ENCODE measurements around the gene VGLL4. TPM values are rescaled to one million over a fixed set of nuclear protein-coding genes. Genes with fewer than 3 reads are reported as not detected.
A peak's percentile ranks its signal among the peaks of the same experiment; 100 is the strongest.

The VGLL4 gene
- total RNA-seq, 1 donor from 2014 or later: 82.6 TPM

- no peaks in the 10 kb centered on the region for H3K9me3 Mint-ChIP-seq
- no peak overlapping the region for H3K4me3 Mint-ChIP-seq
- H3K4me3 ChIP-seq: no peak overlapping the region
- DNase-seq (ENCODE audit: low spot score): no peak
- peak overlapping the region; percentile 7 for H3K27ac Mint-ChIP-seq
- H3K4me1 Mint-ChIP-seq: peaks cover 30% of the 10 kb centered on the region
- H3K4me2 ChIP-seq: no peak overlapping the region
- peaks cover 74% of the 10 kb centered on the region for H3K79me2 ChIP-seq (ENCODE audit: low read depth)
- H3F3A ChIP-seq (ENCODE audit: low read depth): no peaks in the 10 kb centered on the region
- peaks cover 9% of the 10 kb centered on the region for H3K27me3 Mint-ChIP-seq (ENCODE audit: insufficient read depth, low read depth)
- no peaks in the 10 kb centered on the region for H3K9me3 ChIP-seq (ENCODE audit: low read depth)
- no peak overlapping the region for H2AFZ ChIP-seq (replicated peaks)
- H3K4me1 ChIP-seq: no peaks in the 10 kb centered on the region
- H3K36me3 Mint-ChIP-seq: peaks cover 42% of the 10 kb centered on the region
- no peak overlapping the region for H3K27ac ChIP-seq
- H3K36me3 ChIP-seq: no peaks in the 10 kb centered on the region
- no peaks in the 10 kb centered on the region for H3K27me3 ChIP-seq
- peaks cover 92% of the 10 kb centered on the region for H4K20me1 ChIP-seq (ENCODE audit: low read depth)
- TF ChIP-seq EZH2phosphoT487 (IDR thresholded peaks at IDR 0.05) (no peak), EZH2 (IDR thresholded peaks at IDR 0.05) (no peak)
- TF ChIP-seq, protein P1, sequence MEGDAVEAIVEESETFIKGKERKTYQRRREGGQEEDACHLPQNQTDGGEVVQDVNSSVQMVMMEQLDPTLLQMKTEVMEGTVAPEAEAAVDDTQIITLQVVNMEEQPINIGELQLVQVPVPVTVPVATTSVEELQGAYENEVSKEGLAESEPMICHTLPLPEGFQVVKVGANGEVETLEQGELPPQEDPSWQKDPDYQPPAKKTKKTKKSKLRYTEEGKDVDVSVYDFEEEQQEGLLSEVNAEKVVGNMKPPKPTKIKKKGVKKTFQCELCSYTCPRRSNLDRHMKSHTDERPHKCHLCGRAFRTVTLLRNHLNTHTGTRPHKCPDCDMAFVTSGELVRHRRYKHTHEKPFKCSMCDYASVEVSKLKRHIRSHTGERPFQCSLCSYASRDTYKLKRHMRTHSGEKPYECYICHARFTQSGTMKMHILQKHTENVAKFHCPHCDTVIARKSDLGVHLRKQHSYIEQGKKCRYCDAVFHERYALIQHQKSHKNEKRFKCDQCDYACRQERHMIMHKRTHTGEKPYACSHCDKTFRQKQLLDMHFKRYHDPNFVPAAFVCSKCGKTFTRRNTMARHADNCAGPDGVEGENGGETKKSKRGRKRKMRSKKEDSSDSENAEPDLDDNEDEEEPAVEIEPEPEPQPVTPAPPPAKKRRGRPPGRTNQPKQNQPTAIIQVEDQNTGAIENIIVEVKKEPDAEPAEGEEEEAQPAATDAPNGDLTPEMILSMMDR (IDR thresholded peaks at IDR 0.05): no peak
- H3K9ac ChIP-seq: no peak overlapping the region
These were observed 77.2 kb downstream of the VGLL4 start for GRCh38 chr3:11566478-11566877.

DNA sequence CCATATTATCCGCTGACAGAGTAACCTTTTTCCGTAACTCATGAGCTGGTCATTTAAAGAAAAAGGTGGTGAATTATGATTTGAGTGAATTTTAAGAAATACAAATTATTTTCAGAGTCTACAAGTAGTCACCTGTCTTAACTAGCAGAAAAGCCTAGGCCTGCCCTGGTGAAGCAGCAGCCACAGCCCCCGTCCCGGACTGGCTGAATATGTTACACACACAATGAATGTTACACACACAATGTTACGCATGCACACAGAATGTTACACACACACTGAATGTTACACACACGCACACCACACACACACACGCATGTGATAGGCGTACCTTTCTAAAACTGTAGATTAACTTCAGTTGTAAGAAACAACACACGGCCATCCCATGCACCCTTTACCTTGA is 77.8 kb downstream of the VGLL4 start:
- Histone ChIP-seq H3K36me3 (no peaks in the 10 kb centered on the region), H3K9me3 (ENCODE audit: low read depth) (no peaks in the 10 kb centered on the region), H3K79me2 (ENCODE audit: low read depth) (peaks cover 74% of the 10 kb centered on the region), H3K4me1 (peaks cover under 1% of the 10 kb centered on the region), H3K4me3 (no peak overlapping the region), H3K27me3 (no peaks in the 10 kb centered on the region), H3K9ac (no peak overlapping the region), H3K27ac (no peak overlapping the region), H3K4me2 (no peak overlapping the region), H3F3A (ENCODE audit: low read depth) (no peaks in the 10 kb centered on the region), H2AFZ (replicated peaks) (no peak overlapping the region), H4K20me1 (ENCODE audit: low read depth) (peaks cover 92% of the 10 kb centered on the region)
- TF ChIP-seq EZH2phosphoT487 (IDR thresholded peaks at IDR 0.05) (no peak), EZH2 (IDR thresholded peaks at IDR 0.05) (no peak)
- TF ChIP-seq, protein P1 (IDR thresholded peaks at IDR 0.05): no peak
- Mint-ChIP-seq H3K4me1 (peaks cover 36% of the 10 kb centered on the region), H3K9me3 (no peaks in the 10 kb centered on the region), H3K36me3 (peaks cover 42% of the 10 kb centered on the region), H3K27me3 (ENCODE audit: insufficient read depth, low read depth) (peaks cover 9% of the 10 kb centered on the region), H3K4me3 (no peak overlapping the region), H3K27ac (peak overlapping the region; percentile 7)
- DNase-seq (ENCODE audit: low spot score): no peak

DNA sequence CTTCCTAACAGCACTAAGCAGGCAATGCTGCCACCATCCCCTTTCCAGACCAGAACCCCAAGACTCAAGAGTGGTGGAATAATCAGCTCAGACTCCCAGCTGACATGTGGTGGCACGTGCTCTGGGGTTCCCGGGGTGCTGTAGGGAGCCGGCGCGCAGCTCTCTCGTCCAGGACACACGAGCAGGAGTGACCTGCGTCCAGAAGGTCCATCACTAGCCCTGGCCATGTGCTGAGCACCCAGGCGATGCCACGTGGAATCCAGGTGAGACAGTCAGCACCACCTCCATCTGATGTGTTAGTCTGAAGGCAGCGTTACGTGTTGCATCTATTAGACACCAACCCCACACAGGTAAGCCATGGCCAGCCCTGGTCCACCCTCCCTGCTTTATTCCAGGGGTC is 78.2 kb downstream of the VGLL4 start:
- Histone ChIP-seq H3K79me2 (ENCODE audit: low read depth) (peaks cover 70% of the 10 kb centered on the region), H4K20me1 (ENCODE audit: low read depth) (peaks cover 92% of the 10 kb centered on the region), H3K27me3 (no peaks in the 10 kb centered on the region), H3F3A (ENCODE audit: low read depth) (no peaks in the 10 kb centered on the region), H3K4me1 (peaks cover 3% of the 10 kb centered on the region), H3K9ac (no peak overlapping the region), H2AFZ (replicated peaks) (no peak overlapping the region), H3K9me3 (ENCODE audit: low read depth) (no peaks in the 10 kb centered on the region), H3K27ac (no peak overlapping the region), H3K36me3 (no peaks in the 10 kb centered on the region), H3K4me3 (no peak overlapping the region), H3K4me2 (no peak overlapping the region)
- peaks cover 7% of the 10 kb centered on the region for H3K27me3 Mint-ChIP-seq (ENCODE audit: insufficient read depth, low read depth)
- H3K4me1 Mint-ChIP-seq: peaks cover 36% of the 10 kb centered on the region
- H3K36me3 Mint-ChIP-seq: peaks cover 41% of the 10 kb centered on the region
- peak overlapping the region; percentile 34 for H3K27ac Mint-ChIP-seq
- no peak overlapping the region for H3K4me3 Mint-ChIP-seq
- no peaks in the 10 kb centered on the region for H3K9me3 Mint-ChIP-seq
- no peak for DNase-seq (ENCODE audit: low spot score)
- no peak for TF ChIP-seq EZH2phosphoT487 (IDR thresholded peaks at IDR 0.05)
- TF ChIP-seq, protein P1 (IDR thresholded peaks at IDR 0.05): no peak

Measured in neural progenitor cell (in vitro differentiated cells).